Testis (tissue), 3 donors: ENCODE data around the gene DOCK6. TPM values are rescaled to one million over a fixed set of nuclear protein-coding genes. Genes with fewer than 3 reads are reported as not detected.

Experiments
- DNase-seq: peaks from one replicate; pipeline ENCODE4 v3.0.0-alpha.2; 2019
- H3K27ac ChIP-seq, 2 donors: fragments of 200-600 bp; sonication (generic); one replicate each; pipeline ENCODE4 v1.5.1; 2019
- H3K27me3 ChIP-seq: fragments of 200-600 bp; sonication (generic); one replicate; pipeline ENCODE4 v1.5.1; 2019
- H3K36me3 ChIP-seq: fragments of 200-600 bp; sonication (generic); one replicate; pipeline ENCODE4 v1.5.1; 2017; ENCODE audit warnings: low read depth; ENCODE audit errors: missing control alignments
- H3K4me1 ChIP-seq: fragments of 200-600 bp; sonication (generic); one replicate; pipeline ENCODE4 v1.5.1; 2019
- H3K4me3 ChIP-seq, 2 donors: fragments of 200-600 bp; sonication (generic); one replicate each; pipeline ENCODE4 v1.5.1; 2017 to 2019
- H3K9me3 ChIP-seq: fragments of 200-600 bp; sonication (generic); one replicate; pipeline ENCODE4 v1.5.1; 2017
- CTCF ChIP-seq, 3 experiments: fragments of 450-650 bp in 2 of 3; fragments of 200-600 bp in 1 of 3; sonication (generic) in 1 of 3; IDR thresholded peaks; one replicate each; pipeline ENCODE4 v1.5.1; 2016 to 2019; ENCODE audit warnings: antibody characterized with exemption in 3 of 3, mild to moderate bottlenecking in 2 of 3, moderate library complexity in 1 of 3
- POLR2A ChIP-seq: fragments of 450-650 bp; IDR thresholded peaks from one replicate; pipeline ENCODE4 v1.6.1; 2017; ENCODE audit warnings: antibody characterized with exemption, mild to moderate bottlenecking, moderate library complexity
- WGBS, 2 donors: methylation state at CpG; one replicate each; pipeline ENCODE4 v1.1.5; 2018; 5-methylcytosine and 5-hydroxymethylcytosine counted together
- intact Hi-C: fragments of 100-400 bp; cut with DNase I; formaldehyde crosslinking; loops from one replicate; pipeline ENCODE4 v1.15.1; 2023; ENCODE audit warnings: low total_unique reads
- polyA plus RNA-seq: library from polyadenylated mRNA; stranded (reverse); fragments of 350-450 nt; fragmentation: Illumina TruSeq; extraction: RNeasy Lipid Tissue Mini Kit (QIAGEN cat#74804); gene quantifications from one replicate; pipeline ENCODE4 v1.2.3, GENCODE V29; 2014; ENCODE audit warnings: low read depth, low replicate concordance; ENCODE audit not compliant: insufficient read depth
- total RNA-seq, 2 donors: library from RNA; depleted of rRNA; stranded (reverse); fragments of >200 nt; gene quantifications; one replicate each; pipeline ENCODE4 v1.2.3, GENCODE V29; 2016

Gene DOCK6
- total and polyA plus RNA-seq, 3 donors from 2014 or later: 18.4 to 45.0 (median 32.5) TPM

DNA sequence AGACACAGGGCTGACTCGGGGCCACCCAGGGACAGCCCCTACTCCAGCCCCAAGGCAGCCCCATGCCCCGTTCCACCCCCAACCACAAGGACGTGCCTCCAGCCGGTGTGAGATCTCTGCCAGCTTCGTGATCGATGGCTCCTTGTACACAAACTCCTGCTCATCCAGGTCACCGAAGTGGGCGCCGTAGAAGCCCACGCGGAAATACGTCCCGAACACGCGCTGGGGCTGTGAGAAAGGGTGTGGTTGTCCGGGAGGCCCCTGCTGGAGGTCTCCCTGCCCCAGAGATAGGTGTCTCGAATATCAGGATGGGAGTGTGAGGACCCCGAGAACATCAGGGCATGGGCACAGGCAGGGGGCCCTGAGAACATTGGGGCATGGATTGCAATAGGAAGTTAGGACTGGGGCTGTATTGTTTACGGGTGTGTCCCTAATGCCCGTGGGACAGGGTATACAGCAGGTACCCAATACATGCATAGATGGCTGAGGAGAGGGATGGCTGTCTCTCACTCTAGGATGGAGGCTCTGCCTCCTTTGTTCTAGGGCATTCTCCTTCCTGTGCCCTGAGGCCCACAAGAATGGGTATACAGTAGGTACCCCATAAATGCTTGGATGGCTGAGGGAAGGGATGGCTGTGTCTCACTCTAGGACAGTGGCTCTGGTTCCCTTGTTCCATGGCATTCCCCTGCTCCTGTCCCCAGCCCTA is 59.7 kb downstream of the DOCK6 start:
- no peaks in the 10 kb centered on the region for H3K36me3 ChIP-seq
- intact Hi-C loops: loop anchor here (2.0 to 5.0 kb wide), 2 partner anchors 66 to 165 kb away; no protein-coding TSS in a partner anchor
- TF ChIP-seq CTCF (IDR thresholded peaks at IDR 0.05): no peak
- TF ChIP-seq POLR2A: no peak
- peak overlapping the region; percentile 85 to 86 for H3K27ac ChIP-seq
- DNase-seq: no peak
- no peak overlapping the region for H3K4me3 ChIP-seq
- no peaks in the 10 kb centered on the region for H3K9me3 ChIP-seq
- H3K27me3 ChIP-seq: no peaks in the 10 kb centered on the region
- H3K4me1 ChIP-seq: peaks cover 27% of the 10 kb centered on the region
- 80 to 88% methylated on average over 20 of the region's 20 CpGs for WGBS, 2 donors

- H3K27me3 ChIP-seq: no peaks in the 10 kb centered on the region
- peak overlapping the region; percentile 85 to 86 for H3K27ac ChIP-seq
- intact Hi-C loops: loop anchor here (2.0 to 5.0 kb wide), 2 partner anchors 65 to 164 kb away; no protein-coding TSS in a partner anchor
- no peak overlapping the region for H3K4me3 ChIP-seq
- no peaks in the 10 kb centered on the region for H3K9me3 ChIP-seq
- DNase-seq: no peak
- TF ChIP-seq CTCF (IDR thresholded peaks at IDR 0.05): no peak
- TF ChIP-seq POLR2A: no peak
- H3K36me3 ChIP-seq: no peaks in the 10 kb centered on the region
- peaks cover 27% of the 10 kb centered on the region for H3K4me1 ChIP-seq
- 91 to 94% methylated on average over 14 to 24 of the region's 24 CpGs for WGBS, 2 donors
Observed at GRCh38 chr19:11201791-11202190, 60.5 kb downstream of the DOCK6 start.

GRCh38 chr19:11200931-11201330 is 61.4 kb downstream of the DOCK6 start:
- no peaks in the 10 kb centered on the region for H3K9me3 ChIP-seq
- H3K4me1 ChIP-seq: peaks cover 27% of the 10 kb centered on the region
- intact Hi-C loops: loop anchor here (5.0 kb wide), 1 partner anchor 164 kb away; no protein-coding TSS in a partner anchor

DNA sequence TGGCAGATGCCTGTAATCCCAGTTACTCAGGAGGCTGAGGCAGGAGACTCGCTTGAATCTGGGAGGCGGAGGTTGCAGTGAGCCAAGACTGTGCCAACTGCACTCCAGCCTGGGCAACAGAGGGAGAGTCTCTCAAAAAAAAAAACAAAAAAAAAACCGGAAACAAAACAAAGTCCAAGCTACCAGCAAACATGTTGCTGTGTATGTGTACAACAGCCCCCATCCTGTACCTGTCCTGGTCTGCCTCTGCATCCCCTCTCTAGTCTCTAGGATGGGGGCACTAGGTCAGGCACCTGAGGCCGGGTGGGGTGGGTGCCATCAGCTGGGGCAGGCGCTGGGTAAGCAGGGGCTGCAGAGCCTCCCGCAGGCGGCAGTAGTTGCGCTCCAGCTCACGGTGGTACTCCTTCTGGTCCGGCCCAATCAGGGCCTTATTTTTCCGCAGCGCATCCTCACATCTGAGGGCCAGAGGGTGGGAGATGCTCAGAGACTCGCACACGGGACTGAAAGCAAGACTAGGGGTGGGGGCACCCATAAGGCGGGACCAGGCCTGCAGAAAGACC is 62.2 kb downstream of the DOCK6 start:
- 89% methylated on average over 15 of the region's 15 CpGs for WGBS, 2 donors
- Histone ChIP-seq H3K36me3 (no peaks in the 10 kb centered on the region), H3K4me3 (no peak overlapping the region), H3K4me1 (peaks cover 34% of the 10 kb centered on the region), H3K27ac (no peak overlapping the region), H3K27me3 (no peaks in the 10 kb centered on the region), H3K9me3 (no peaks in the 10 kb centered on the region)
- intact Hi-C loops: loop anchor here (5.0 kb wide), 1 partner anchor 163 kb away; no protein-coding TSS in a partner anchor
- TF ChIP-seq POLR2A (no peak), CTCF (IDR thresholded peaks at IDR 0.05) (no peak)
- DNase-seq: no peak

More at GRCh38 chr19:11200931-11201330, 61.4 kb downstream of the DOCK6 start:
- no peaks in the 10 kb centered on the region for H3K36me3 ChIP-seq
- DNase-seq: no peak
- H3K4me3 ChIP-seq: no peak overlapping the region
- TF ChIP-seq POLR2A (no peak), CTCF (IDR thresholded peaks at IDR 0.05) (no peak)
- WGBS, 2 donors: 89 to 93% methylated on average over 3 to 9 of the region's 9 CpGs
- H3K27me3 ChIP-seq: no peaks in the 10 kb centered on the region
- no peak overlapping the region for H3K27ac ChIP-seq
